Measurements from ENCODE around the gene CD2.

CD2 gene

DNA sequence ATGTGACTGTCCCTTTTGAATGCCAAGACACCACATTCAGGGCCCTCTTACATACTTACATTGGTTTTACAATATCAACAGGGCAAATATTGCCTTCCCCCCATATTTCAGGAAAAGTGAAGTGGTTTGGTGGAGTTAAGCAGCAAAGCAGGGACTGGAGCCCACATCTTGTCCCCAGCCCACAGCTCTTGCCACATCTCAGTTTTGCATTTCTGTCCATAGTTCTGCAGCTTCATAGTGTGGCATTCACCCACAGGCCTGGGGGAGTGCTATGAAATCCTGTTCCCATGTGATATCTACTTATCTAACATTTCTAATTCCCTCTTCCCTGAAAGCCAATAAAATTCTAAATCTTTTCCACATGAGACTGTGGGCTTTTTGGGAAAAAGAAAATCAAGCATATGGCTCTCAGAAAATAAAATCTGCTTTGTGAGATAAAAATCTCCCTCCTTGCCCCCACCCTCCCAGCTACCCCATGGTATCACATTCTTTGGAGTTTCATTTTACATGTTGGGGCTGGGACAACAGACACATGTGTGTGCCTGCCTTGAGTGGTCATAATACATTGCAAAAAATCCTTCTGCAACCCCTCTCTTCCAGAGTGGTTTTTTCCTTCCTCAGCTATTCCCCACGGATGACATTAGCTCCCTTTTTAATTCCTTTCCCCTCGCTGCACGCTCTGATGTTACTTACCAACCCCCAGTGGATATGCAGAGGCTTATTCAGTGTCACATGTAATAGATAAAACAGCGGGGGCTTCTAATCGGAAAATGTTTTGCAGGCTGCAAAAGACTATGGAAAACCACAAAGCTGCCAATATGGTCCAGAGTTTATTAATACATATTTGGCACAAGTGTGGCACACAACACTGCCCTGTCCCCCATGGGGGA lies 20.5 kb upstream of the CD2 start:
- H3K79me2 ChIP-seq (ENCODE audit: low read length): no peaks in the 10 kb centered on the region
- H3K27ac ChIP-seq (ENCODE audit: low read length): no peak overlapping the region
- no peak overlapping the region for H3K9ac ChIP-seq (ENCODE audit: low read length)
- H3K4me1 ChIP-seq (ENCODE audit: low read length): peaks cover 37% of the 10 kb centered on the region
- TF ChIP-seq, protein P1, sequence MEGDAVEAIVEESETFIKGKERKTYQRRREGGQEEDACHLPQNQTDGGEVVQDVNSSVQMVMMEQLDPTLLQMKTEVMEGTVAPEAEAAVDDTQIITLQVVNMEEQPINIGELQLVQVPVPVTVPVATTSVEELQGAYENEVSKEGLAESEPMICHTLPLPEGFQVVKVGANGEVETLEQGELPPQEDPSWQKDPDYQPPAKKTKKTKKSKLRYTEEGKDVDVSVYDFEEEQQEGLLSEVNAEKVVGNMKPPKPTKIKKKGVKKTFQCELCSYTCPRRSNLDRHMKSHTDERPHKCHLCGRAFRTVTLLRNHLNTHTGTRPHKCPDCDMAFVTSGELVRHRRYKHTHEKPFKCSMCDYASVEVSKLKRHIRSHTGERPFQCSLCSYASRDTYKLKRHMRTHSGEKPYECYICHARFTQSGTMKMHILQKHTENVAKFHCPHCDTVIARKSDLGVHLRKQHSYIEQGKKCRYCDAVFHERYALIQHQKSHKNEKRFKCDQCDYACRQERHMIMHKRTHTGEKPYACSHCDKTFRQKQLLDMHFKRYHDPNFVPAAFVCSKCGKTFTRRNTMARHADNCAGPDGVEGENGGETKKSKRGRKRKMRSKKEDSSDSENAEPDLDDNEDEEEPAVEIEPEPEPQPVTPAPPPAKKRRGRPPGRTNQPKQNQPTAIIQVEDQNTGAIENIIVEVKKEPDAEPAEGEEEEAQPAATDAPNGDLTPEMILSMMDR (IDR thresholded peaks at IDR 0.05; ENCODE audit: low read depth, low read length): no peak
- TF ChIP-seq EZH2phosphoT487 (IDR thresholded peaks at IDR 0.05; ENCODE audit: low read depth): no peak
- H4K20me1 ChIP-seq (ENCODE audit: insufficient read depth, low read length): no peaks in the 10 kb centered on the region
- no peak overlapping the region for H3K4me2 ChIP-seq (ENCODE audit: low read length)
- no peaks in the 10 kb centered on the region for H3K36me3 ChIP-seq (replicated peaks; ENCODE audit: low read depth, low read length)
- no peaks in the 10 kb centered on the region for H3K27me3 ChIP-seq (ENCODE audit: low read depth, low read length)
- no peak overlapping the region for H2AFZ ChIP-seq (ENCODE audit: low read depth, low read length)
- no peak overlapping the region for H3K4me3 ChIP-seq (ENCODE audit: low read length)
- H3K9me3 ChIP-seq (ENCODE audit: insufficient read depth, low read length): no peaks in the 10 kb centered on the region

DNA sequence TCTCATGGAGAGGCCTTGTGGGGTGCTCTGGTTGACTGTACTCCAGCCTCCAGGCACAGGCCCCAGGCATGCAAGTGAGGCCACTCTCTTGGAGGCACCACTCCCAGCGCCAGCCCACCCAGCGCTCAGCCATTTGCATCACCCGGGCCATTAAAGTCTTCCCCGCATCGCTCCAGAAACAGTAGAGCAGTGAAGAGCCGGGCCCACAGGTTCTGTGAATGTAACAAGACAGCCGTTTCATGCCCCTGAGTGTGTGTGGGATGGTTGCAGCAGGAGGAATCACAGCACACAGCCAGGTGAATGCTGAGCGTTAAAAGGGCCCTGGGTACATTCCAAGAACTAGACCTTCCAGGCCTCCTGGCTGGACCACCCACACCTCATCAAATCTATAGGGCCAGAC lies 19.0 kb upstream of the CD2 start:
- Histone ChIP-seq H3K9me3 (ENCODE audit: insufficient read depth, low read length) (no peaks in the 10 kb centered on the region), H4K20me1 (ENCODE audit: insufficient read depth, low read length) (no peaks in the 10 kb centered on the region), H3K27me3 (ENCODE audit: low read depth, low read length) (no peaks in the 10 kb centered on the region), H3K4me3 (ENCODE audit: low read length) (no peak overlapping the region), H3K27ac (ENCODE audit: low read length) (no peak overlapping the region), H3K79me2 (ENCODE audit: low read length) (no peaks in the 10 kb centered on the region), H3K9ac (ENCODE audit: low read length) (no peak overlapping the region), H3K36me3 (replicated peaks; ENCODE audit: low read depth, low read length) (no peaks in the 10 kb centered on the region), H3K4me1 (ENCODE audit: low read length) (peaks cover 45% of the 10 kb centered on the region), H3K4me2 (ENCODE audit: low read length) (no peak overlapping the region), H2AFZ (ENCODE audit: low read depth, low read length) (no peak overlapping the region)
- TF ChIP-seq, protein P1 (IDR thresholded peaks at IDR 0.05; ENCODE audit: low read depth, low read length): no peak
- TF ChIP-seq EZH2phosphoT487 (IDR thresholded peaks at IDR 0.05; ENCODE audit: low read depth): no peak

DNA sequence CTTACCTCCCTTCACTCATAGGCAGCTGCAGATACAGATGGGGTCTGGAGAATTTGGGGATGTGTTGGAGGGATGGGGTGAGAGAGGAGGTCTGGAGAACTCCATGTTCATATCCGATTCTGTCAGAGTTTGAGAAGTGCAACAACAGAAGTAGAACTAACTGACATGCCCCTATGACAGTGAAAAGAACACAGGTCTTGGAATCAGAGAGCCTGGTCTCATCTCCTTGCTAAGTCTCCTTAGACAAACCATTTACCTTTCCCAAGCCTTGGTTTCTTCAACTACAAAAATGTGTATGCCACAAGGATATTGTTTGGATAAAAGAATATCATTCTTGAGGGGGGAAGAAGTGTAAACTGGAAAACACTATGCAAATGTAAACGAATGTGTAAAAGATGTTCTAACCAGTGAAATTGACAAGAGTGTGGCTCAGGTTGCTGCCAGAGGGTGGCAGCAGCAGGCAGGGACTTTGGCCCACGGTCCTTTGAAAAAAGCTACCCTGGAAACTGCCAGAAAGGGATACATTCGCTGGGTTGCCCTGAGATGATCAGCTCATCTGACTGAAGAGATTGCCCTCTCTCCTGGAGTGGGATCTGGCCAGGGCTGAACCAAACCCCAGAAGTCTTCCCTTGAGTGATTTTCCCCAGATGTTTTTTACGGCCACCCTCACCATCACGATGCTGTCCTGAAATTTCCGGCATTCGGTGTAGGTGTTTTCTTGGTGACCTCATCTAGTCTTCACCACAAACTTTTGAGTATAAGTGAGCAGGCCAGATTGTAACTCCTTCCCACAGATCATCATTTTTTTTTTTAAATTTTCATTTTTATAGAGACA lies 17.0 kb upstream of the CD2 start:
- peak overlapping the region; percentile 62 for H3K27ac ChIP-seq (ENCODE audit: low read length)
- H3K4me2 ChIP-seq (ENCODE audit: low read length): peak overlapping the region; percentile 85
- peak overlapping the region; percentile 69 for H3K9ac ChIP-seq (ENCODE audit: low read length)
- peaks cover 50% of the 10 kb centered on the region for H3K4me1 ChIP-seq (ENCODE audit: low read length)
- no peaks in the 10 kb centered on the region for H3K9me3 ChIP-seq (ENCODE audit: insufficient read depth, low read length)
- H2AFZ ChIP-seq (ENCODE audit: low read depth, low read length): peak overlapping the region; percentile 91; the same call in 1 of the 2 replicates
- TF ChIP-seq, protein P1 (IDR thresholded peaks at IDR 0.05; ENCODE audit: low read depth, low read length): peak; percentile 84
- TF ChIP-seq EZH2phosphoT487 (IDR thresholded peaks at IDR 0.05; ENCODE audit: low read depth): no peak
- H3K27me3 ChIP-seq (ENCODE audit: low read depth, low read length): no peaks in the 10 kb centered on the region
- H4K20me1 ChIP-seq (ENCODE audit: insufficient read depth, low read length): no peaks in the 10 kb centered on the region
- peak overlapping the region; percentile 65 for H3K4me3 ChIP-seq (ENCODE audit: low read length)
- no peaks in the 10 kb centered on the region for H3K36me3 ChIP-seq (replicated peaks; ENCODE audit: low read depth, low read length)
- H3K79me2 ChIP-seq (ENCODE audit: low read length): no peaks in the 10 kb centered on the region

DNA sequence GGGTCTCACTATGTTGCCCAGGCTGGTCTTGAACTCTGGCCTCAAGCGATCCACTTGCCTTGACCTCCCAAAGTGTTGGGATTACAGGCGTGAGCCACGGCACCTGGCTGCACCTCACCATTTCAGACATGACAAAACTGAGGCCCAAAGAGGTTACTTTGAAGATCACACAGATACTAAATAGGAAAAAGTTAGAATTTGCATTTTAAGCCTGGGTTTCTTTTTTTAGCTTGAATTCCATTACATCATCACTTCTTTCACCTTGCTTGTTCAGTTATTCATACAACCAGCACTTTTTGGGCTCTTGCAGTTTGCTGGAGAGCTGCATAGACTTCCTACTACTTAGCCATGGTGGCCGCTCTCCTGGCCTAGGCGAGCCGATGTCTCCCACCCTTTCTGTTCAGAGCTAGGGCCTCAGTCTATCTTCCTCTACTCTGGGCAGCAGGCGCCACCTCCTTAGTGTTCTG lies 16.3 kb upstream of the CD2 start:
- Histone ChIP-seq H3K4me3 (ENCODE audit: low read length) (peak overlapping the region; percentile 65; the same call in 1 of the 2 replicates), H3K27me3 (ENCODE audit: low read depth, low read length) (no peaks in the 10 kb centered on the region), H3K4me2 (ENCODE audit: low read length) (peak overlapping the region; percentile 85), H2AFZ (ENCODE audit: low read depth, low read length) (peak overlapping the region; percentile 14; the same call in 1 of the 2 replicates), H3K9me3 (ENCODE audit: insufficient read depth, low read length) (no peaks in the 10 kb centered on the region), H3K4me1 (ENCODE audit: low read length) (peaks cover 45% of the 10 kb centered on the region), H3K36me3 (replicated peaks; ENCODE audit: low read depth, low read length) (no peaks in the 10 kb centered on the region), H3K9ac (ENCODE audit: low read length) (peak overlapping the region; percentile 69), H3K27ac (ENCODE audit: low read length) (peak overlapping the region; percentile 62), H3K79me2 (ENCODE audit: low read length) (no peaks in the 10 kb centered on the region), H4K20me1 (ENCODE audit: insufficient read depth, low read length) (no peaks in the 10 kb centered on the region)
- TF ChIP-seq, protein P1 (IDR thresholded peaks at IDR 0.05; ENCODE audit: low read depth, low read length): no peak
- TF ChIP-seq EZH2phosphoT487 (IDR thresholded peaks at IDR 0.05; ENCODE audit: low read depth): no peak
